ENCODE data around the gene MESP2. TPM values are rescaled to one million over a fixed set of nuclear protein-coding genes. Genes with fewer than 3 reads are reported as not detected.

MESP2 gene
- polyA plus RNA-seq, 1 of the 3 experiments (the other 2 are of a cell fraction) = 0.31 TPM

DNA sequence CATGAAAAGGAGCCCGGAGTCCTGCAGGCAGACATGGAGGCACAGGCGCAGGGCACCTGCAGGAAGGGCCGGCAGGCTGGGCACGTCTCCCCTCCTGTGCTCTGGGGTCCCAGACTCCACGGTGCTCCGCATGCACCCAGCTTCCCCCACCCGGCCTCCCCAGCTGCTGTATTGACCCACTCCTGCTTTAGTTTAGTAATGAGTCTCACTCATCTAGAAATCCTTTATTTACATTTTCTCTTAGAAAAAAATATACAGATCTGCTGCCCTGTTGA lies 8.5 kb downstream of the MESP2 start:
- H3F3A ChIP-seq (replicated peaks; ENCODE audit: insufficient read depth) = peaks cover 12% of the 10 kb centered on the region
- no peak for TF ChIP-seq CHD2 (IDR thresholded peaks at IDR 0.05; ENCODE audit: low read length, partially characterized antibody)
- TF ChIP-seq MXI1 (IDR thresholded peaks at IDR 0.05; ENCODE audit: low read depth, low read length) = no peak
- TF ChIP-seq EZH2phosphoT487 (IDR thresholded peaks at IDR 0.05; ENCODE audit: borderline replicate concordance, low read depth) = no peak
- TF ChIP-seq RXRA (IDR thresholded peaks at IDR 0.05; ENCODE audit: borderline replicate concordance, low read depth) = no peak
- no peak for TF ChIP-seq RFX5 (IDR thresholded peaks at IDR 0.05; ENCODE audit: low read length)
- TF ChIP-seq FOXM1 (IDR thresholded peaks at IDR 0.05; ENCODE audit: low read depth) = no peak
- TF ChIP-seq YY1 (IDR thresholded peaks at IDR 0.05; ENCODE audit: low read depth) = no peak
- TF ChIP-seq FOXJ3 (CRISPR knock-in tag; IDR thresholded peaks at IDR 0.05) = no peak
- TF ChIP-seq POLR2AphosphoS5 (IDR thresholded peaks at IDR 0.05; ENCODE audit: low read depth, low read length) = no peak
- TF ChIP-seq SIN3A (IDR thresholded peaks at IDR 0.05; ENCODE audit: borderline replicate concordance, low read depth, low read length) = no peak
- TF ChIP-seq, protein P1, sequence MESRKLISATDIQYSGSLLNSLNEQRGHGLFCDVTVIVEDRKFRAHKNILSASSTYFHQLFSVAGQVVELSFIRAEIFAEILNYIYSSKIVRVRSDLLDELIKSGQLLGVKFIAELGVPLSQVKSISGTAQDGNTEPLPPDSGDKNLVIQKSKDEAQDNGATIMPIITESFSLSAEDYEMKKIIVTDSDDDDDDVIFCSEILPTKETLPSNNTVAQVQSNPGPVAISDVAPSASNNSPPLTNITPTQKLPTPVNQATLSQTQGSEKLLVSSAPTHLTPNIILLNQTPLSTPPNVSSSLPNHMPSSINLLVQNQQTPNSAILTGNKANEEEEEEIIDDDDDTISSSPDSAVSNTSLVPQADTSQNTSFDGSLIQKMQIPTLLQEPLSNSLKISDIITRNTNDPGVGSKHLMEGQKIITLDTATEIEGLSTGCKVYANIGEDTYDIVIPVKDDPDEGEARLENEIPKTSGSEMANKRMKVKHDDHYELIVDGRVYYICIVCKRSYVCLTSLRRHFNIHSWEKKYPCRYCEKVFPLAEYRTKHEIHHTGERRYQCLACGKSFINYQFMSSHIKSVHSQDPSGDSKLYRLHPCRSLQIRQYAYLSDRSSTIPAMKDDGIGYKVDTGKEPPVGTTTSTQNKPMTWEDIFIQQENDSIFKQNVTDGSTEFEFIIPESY (IDR thresholded peaks at IDR 0.05; ENCODE audit: borderline replicate concordance, low read depth) = no peak
- TF ChIP-seq, protein P2, sequence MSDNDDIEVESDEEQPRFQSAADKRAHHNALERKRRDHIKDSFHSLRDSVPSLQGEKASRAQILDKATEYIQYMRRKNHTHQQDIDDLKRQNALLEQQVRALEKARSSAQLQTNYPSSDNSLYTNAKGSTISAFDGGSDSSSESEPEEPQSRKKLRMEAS (IDR thresholded peaks at IDR 0.05; ENCODE audit: low read depth) = no peak
- no peak for TF ChIP-seq EP300 (IDR thresholded peaks at IDR 0.05; ENCODE audit: borderline replicate concordance in 1 of 2, low read depth in 1 of 2, low read length in 1 of 2)
- no peak for TF ChIP-seq TCF12 (IDR thresholded peaks at IDR 0.05)
- no peak for TF ChIP-seq TAF1 (IDR thresholded peaks at IDR 0.05; ENCODE audit: borderline replicate concordance, low read depth, low read length)
- TF ChIP-seq RAD21 (IDR thresholded peaks at IDR 0.05; ENCODE audit: low read length) = no peak
- TF ChIP-seq, protein P3, sequence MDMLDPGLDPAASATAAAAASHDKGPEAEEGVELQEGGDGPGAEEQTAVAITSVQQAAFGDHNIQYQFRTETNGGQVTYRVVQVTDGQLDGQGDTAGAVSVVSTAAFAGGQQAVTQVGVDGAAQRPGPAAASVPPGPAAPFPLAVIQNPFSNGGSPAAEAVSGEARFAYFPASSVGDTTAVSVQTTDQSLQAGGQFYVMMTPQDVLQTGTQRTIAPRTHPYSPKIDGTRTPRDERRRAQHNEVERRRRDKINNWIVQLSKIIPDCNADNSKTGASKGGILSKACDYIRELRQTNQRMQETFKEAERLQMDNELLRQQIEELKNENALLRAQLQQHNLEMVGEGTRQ (IDR thresholded peaks at IDR 0.05; ENCODE audit: borderline replicate concordance, low read depth, low read length) = no peak
- TF ChIP-seq JUND (IDR thresholded peaks at IDR 0.05) = no peak
- TF ChIP-seq MEF2A (IDR thresholded peaks at IDR 0.05; ENCODE audit: borderline replicate concordance, low read depth) = no peak
- TF ChIP-seq, protein P4, sequence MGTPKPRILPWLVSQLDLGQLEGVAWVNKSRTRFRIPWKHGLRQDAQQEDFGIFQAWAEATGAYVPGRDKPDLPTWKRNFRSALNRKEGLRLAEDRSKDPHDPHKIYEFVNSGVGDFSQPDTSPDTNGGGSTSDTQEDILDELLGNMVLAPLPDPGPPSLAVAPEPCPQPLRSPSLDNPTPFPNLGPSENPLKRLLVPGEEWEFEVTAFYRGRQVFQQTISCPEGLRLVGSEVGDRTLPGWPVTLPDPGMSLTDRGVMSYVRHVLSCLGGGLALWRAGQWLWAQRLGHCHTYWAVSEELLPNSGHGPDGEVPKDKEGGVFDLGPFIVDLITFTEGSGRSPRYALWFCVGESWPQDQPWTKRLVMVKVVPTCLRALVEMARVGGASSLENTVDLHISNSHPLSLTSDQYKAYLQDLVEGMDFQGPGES (IDR thresholded peaks at IDR 0.05; ENCODE audit: low read depth, low read length) = no peak
- H3K79me2 ChIP-seq (ENCODE audit: insufficient read depth) = no peaks in the 10 kb centered on the region
- H3K27ac ChIP-seq (ENCODE audit: low read depth in 2 of 2, low read length in 1 of 2) = no peak overlapping the region
- H3K4me3 ChIP-seq (ENCODE audit: low read depth in 2 of 2, low read length in 1 of 2) = no peak overlapping the region
- ChIA-PET CTCF (interaction anchor here (1.1 to 1.9 kb wide), 4 partner anchors 11 to 43 kb away, joined by 3 to 7 read pairs (median 4); no protein-coding TSS in a partner anchor), POLR2A (no interaction called here)
- no peaks in the 10 kb centered on the region; a peak in 1 of 4 replicates for H3K4me1 ChIP-seq (ENCODE audit: control insufficient read depth in 1 of 2, insufficient read depth in 2 of 2, low read depth in 1 of 2, low read length in 1 of 2)
- H3K36me3 ChIP-seq (replicated peaks in 1 of 2; ENCODE audit: control insufficient read depth in 1 of 2, insufficient read depth in 2 of 2, low read length in 1 of 2) = peaks cover 0 to 14% of the 10 kb centered on the region in 2 experiments
- H4K20me1 ChIP-seq (ENCODE audit: insufficient read depth) = no peaks in the 10 kb centered on the region
- WGBS (ENCODE audit: low lambda C conversion rate) = 82% methylated on average over 3 of the region's 7 CpGs
- H3K9me3 ChIP-seq = peaks cover 12% of the 10 kb centered on the region; the same call in 1 of the 2 replicates
- no peak overlapping the region for H2AFZ ChIP-seq (ENCODE audit: low read depth)
- no peak for DNase-seq
- H3K4me2 ChIP-seq = no peak overlapping the region
- no peaks in the 10 kb centered on the region for H3K9me2 ChIP-seq
- H3K27me3 ChIP-seq (ENCODE audit: insufficient read depth) = no peaks in the 10 kb centered on the region
- no peak overlapping the region for H3K9ac ChIP-seq

All from SK-N-SH (cell line).